Measurements from ENCODE around the gene UQCC3.
"Not testable (repeated sequence)": the region's sequence is repeated elsewhere in the genome, so short reads cannot be mapped to it uniquely, and the experiment has no call there.

Gene UQCC3

GRCh38 chr11:62703921-62704320, 32.4 kb downstream of the UQCC3 start:
- not testable (repeated sequence) for DNase-seq (ENCODE audit: low read depth in 2 of 2)

- no peak for DNase-seq (ENCODE audit: low read depth in 2 of 2)
Measured at GRCh38 chr11:62705413-62705812, 33.9 kb downstream of the UQCC3 start.

GRCh38 chr11:62705880-62706849, 34.7 kb downstream of the UQCC3 start:
- DNase-seq (ENCODE audit: low read depth in 2 of 2) = peak; percentile 92 to 94

GRCh38 chr11:62706850-62707247, 35.4 kb downstream of the UQCC3 start:
- no peak for DNase-seq (ENCODE audit: low read depth in 2 of 2)

GRCh38 chr11:62707277-62707861, 35.9 kb downstream of the UQCC3 start, which contains the start of the genes BSCL2 and GNG3:
TSS of gene BSCL2 (minus strand) at chr11:62707424. CDS start at chr11:62707195, 229 bp downstream.
TSS of gene GNG3 (plus strand) at chr11:62707676. CDS start at chr11:62708296, 620 bp downstream.
- DNase-seq (ENCODE audit: low read depth in 2 of 2) = no peak

GRCh38 chr11:62708392-62708791, 36.9 kb downstream of the UQCC3 start:
- no peak for DNase-seq (ENCODE audit: low read depth in 2 of 2)

GRCh38 chr11:62708793-62709192, 37.3 kb downstream of the UQCC3 start:
- no peak for DNase-seq (ENCODE audit: low read depth in 2 of 2)

- peak; percentile 87 to 93 for DNase-seq (ENCODE audit: low read depth in 2 of 2)
Measured at GRCh38 chr11:62709247-62710000, 38.0 kb downstream of the UQCC3 start.

- peak; percentile 15 to 18 for DNase-seq (ENCODE audit: low read depth in 2 of 2)
Measured at GRCh38 chr11:62710001-62710345, 38.5 kb downstream of the UQCC3 start.

- DNase-seq (ENCODE audit: low read depth in 2 of 2) = no peak
Measured at GRCh38 chr11:62712276-62712812, 40.9 kb downstream of the UQCC3 start.

- DNase-seq (ENCODE audit: low read depth in 2 of 2) = no peak
Measured at GRCh38 chr11:62712861-62713260, 41.4 kb downstream of the UQCC3 start.

GRCh38 chr11:62713343-62713742, 41.9 kb downstream of the UQCC3 start:
- no peak for DNase-seq (ENCODE audit: low read depth in 2 of 2)

- DNase-seq (ENCODE audit: low read depth in 2 of 2) = no peak
Measured at GRCh38 chr11:62715150-62716130, 44.0 kb downstream of the UQCC3 start.

- no peak for DNase-seq (ENCODE audit: low read depth in 2 of 2)
Measured at GRCh38 chr11:62716206-62716605, 44.7 kb downstream of the UQCC3 start.

GRCh38 chr11:62716816-62717215, 45.3 kb downstream of the UQCC3 start:
- DNase-seq (ENCODE audit: low read depth in 2 of 2) = no peak

- DNase-seq (ENCODE audit: low read depth in 2 of 2) = no peak
Measured at GRCh38 chr11:62719302-62719978, 48.0 kb downstream of the UQCC3 start.

GRCh38 chr11:62721994-62722393, 50.5 kb downstream of the UQCC3 start:
- no peak for DNase-seq (ENCODE audit: low read depth in 2 of 2)

Data from stimulated activated CD4-positive, alpha-beta T cell treated with anti-CD3 and anti-CD28 coated beads, Interleukin-1b, Interleukin-23, amount 100 ng/mL, for 4 hours (primary cell).